SIG-M5 (cell line): ENCODE data around the gene FDX1.

Experiments
- DNase-seq: peaks from one replicate; lab custom pipeline; 2025; lab: John Stamatoyannopoulos, UW

FDX1 gene

GRCh38 chr11:110468121-110468520 is 38.4 kb downstream of the FDX1 start:
- no peak for DNase-seq

GRCh38 chr11:110469127-110469526 is 39.4 kb downstream of the FDX1 start:
- DNase-seq = no peak

- DNase-seq = no peak
Measured at GRCh38 chr11:110470716-110471115, 41.0 kb downstream of the FDX1 start.

GRCh38 chr11:110471371-110471770 is 41.6 kb downstream of the FDX1 start:
- DNase-seq = no peak

- no peak for DNase-seq
Measured at GRCh38 chr11:110472858-110473257, 43.1 kb downstream of the FDX1 start.

GRCh38 chr11:110473706-110474105 is 44.0 kb downstream of the FDX1 start:
- no peak for DNase-seq

- DNase-seq = no peak
Measured at GRCh38 chr11:110474578-110474977, 44.8 kb downstream of the FDX1 start.

- no peak for DNase-seq
Measured at GRCh38 chr11:110475671-110476070, 45.9 kb downstream of the FDX1 start.

GRCh38 chr11:110478410-110478809 is 48.7 kb downstream of the FDX1 start:
- no peak for DNase-seq

- DNase-seq = peak; percentile 40
Measured at GRCh38 chr11:110479108-110480101, 49.7 kb downstream of the FDX1 start.

- no peak for DNase-seq
Measured at GRCh38 chr11:110481523-110481922, 51.8 kb downstream of the FDX1 start.

- DNase-seq = no peak
Measured at GRCh38 chr11:110486156-110486555, 56.4 kb downstream of the FDX1 start.

GRCh38 chr11:110488446-110488845 is 58.7 kb downstream of the FDX1 start:
- DNase-seq = no peak

- no peak for DNase-seq
Measured at GRCh38 chr11:110490886-110491285, 61.1 kb downstream of the FDX1 start.

- no peak for DNase-seq
Measured at GRCh38 chr11:110491577-110492320, 62.0 kb downstream of the FDX1 start.

- no peak for DNase-seq
Measured at GRCh38 chr11:110492321-110492685, 62.6 kb downstream of the FDX1 start.

GRCh38 chr11:110493346-110493745 is 63.6 kb downstream of the FDX1 start:
- no peak for DNase-seq

GRCh38 chr11:110497231-110497978 is 67.7 kb downstream of the FDX1 start:
- no peak for DNase-seq

GRCh38 chr11:110501428-110501827 is 71.7 kb downstream of the FDX1 start:
- DNase-seq = no peak

GRCh38 chr11:110505528-110506284 is 76.0 kb downstream of the FDX1 start:
- no peak for DNase-seq

GRCh38 chr11:110507328-110507727 is 77.6 kb downstream of the FDX1 start:
- DNase-seq = no peak

- no peak for DNase-seq
Measured at GRCh38 chr11:110508786-110509185, 79.0 kb downstream of the FDX1 start.
